ENCODE results near the gene OOSP4A. TPM values are rescaled to one million over a fixed set of nuclear protein-coding genes. Genes with fewer than 3 reads are reported as not detected.

OOSP4A gene
- total RNA-seq, 4 donors from 2014 or later = 0.95 TPM; not detected in 3

GRCh38 chr11:60005360-60005759 is 41.5 kb downstream of the OOSP4A start:
- Histone ChIP-seq H3K36me3 (no peaks in the 10 kb centered on the region), H3K27ac (no peak overlapping the region), H3K4me1 (no peaks in the 10 kb centered on the region), H3K9me3 (no peaks in the 10 kb centered on the region), H3K4me3 (no peak overlapping the region), H3K27me3 (no peaks in the 10 kb centered on the region)
- TF ChIP-seq CTCF (IDR thresholded peaks at IDR 0.05) (no peak), POLR2A (IDR thresholded peaks at IDR 0.05) (no peak)
- 71 to 73% methylated on average over 1 of the region's 1 CpG for WGBS, 2 donors
- no peak for DNase-seq
- intact Hi-C loops (cut with DNase I) = no loop called here

DNA sequence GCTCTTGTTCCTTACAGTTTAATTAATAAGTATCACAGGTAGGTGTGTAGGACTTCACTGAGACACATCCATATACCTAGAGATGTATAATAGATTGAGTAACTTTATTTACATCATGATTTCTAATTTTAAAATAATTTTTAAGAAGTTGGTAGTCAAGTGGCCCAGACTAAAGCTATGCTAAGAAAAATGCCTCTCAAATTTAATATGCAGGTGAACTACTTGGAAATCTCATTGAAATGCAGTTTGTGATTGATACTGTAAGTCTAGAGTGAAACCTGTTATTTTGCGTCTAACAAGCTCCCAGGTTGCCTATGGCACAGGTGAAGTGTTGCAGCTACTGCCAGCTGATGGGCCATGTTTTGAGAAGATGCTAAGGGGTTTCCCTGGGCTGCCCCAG is 53.0 kb downstream of the OOSP4A start, which contains the start of gene OOSP4B:
TSS of gene OOSP4B (plus strand) at position 301 of the 400 bp plus-strand sequence.
- H3K9me3 ChIP-seq = peaks cover 0 to 17% (median 0%) of the 10 kb centered on the region in 3 donors
- H3K4me3 ChIP-seq = no peak within 1 kb of the TSS
- H3K4me1 ChIP-seq = no peaks in the 10 kb centered on the region
- H3K36me3 ChIP-seq = no peaks in the 10 kb centered on the region
- WGBS, 2 donors = 84 to 90% methylated on average over 1 of the region's 1 CpG
- no peak within 1 kb of the TSS for H3K27ac ChIP-seq
- TF ChIP-seq POLR2A (IDR thresholded peaks at IDR 0.05) (no peak), CTCF (IDR thresholded peaks at IDR 0.05) (no peak)
- no peak for DNase-seq
- H3K27me3 ChIP-seq = no peaks in the 10 kb centered on the region
- intact Hi-C loops (cut with DNase I) = no loop called here

DNA sequence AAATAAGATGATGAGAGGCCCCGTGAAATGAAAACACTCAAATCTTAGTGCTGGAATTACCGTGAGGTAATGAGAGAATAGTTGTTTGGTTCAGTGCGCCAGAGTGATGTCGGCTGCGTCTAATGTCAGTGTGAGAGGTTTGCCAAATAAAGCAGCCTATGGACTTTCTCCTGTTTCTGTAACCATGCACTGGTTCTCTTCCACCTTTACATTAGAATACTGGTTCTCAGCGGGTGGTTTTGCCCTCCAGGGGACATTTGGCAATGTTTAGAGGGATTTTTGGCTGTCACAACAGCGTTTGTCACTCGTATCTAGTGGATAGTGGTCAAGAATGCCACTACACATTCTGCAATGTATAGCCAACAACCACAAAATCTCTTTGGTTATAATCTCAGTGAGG is 54.2 kb downstream of the OOSP4A start:
- 51 to 72% methylated on average over 8 of the region's 8 CpGs for WGBS, 2 donors

More for the DNA sequence above, 54.2 kb downstream of the OOSP4A start:
- Histone ChIP-seq H3K27ac (no peak overlapping the region), H3K9me3 (peaks cover 0 to 17% (median 0%) of the 10 kb centered on the region in 3 donors), H3K4me1 (no peaks in the 10 kb centered on the region), H3K4me3 (no peak overlapping the region), H3K36me3 (no peaks in the 10 kb centered on the region), H3K27me3 (no peaks in the 10 kb centered on the region)
- intact Hi-C loops (cut with DNase I) = no loop called here
- TF ChIP-seq POLR2A (IDR thresholded peaks at IDR 0.05) (no peak), CTCF (IDR thresholded peaks at IDR 0.05) (no peak)
- DNase-seq = no peak

Other genes starting within 250 kb of the OOSP4A start
- gene STX3, start 208.7 kb upstream of the OOSP4A start, total RNA-seq = 10 to 100 TPM; 12.9 to 25.6 (median 19.3) TPM
- 10 to 100 TPM; 31.4 to 41.6 (median 40.3) TPM for gene MRPL16, start 153.3 kb upstream of the OOSP4A start, total RNA-seq
- not detected for gene CBLIF, start 118.5 kb upstream of the OOSP4A start, total RNA-seq
- 100 to 1,000 TPM in 1 of 4 donors, 10 to 100 TPM in 3; 10.3 to 108 (median 39.0) TPM for gene TCN1, start 97.5 kb upstream of the OOSP4A start, total RNA-seq
- not detected for gene OOSP3, start 85.3 kb upstream of the OOSP4A start, total RNA-seq
- gene OOSP1, start 25.6 kb upstream of the OOSP4A start, total RNA-seq = not detected
- gene OOSP4B, start 53.1 kb downstream of the OOSP4A start, total RNA-seq = not detected
- gene OOSP2, start 76.4 kb downstream of the OOSP4A start, total RNA-seq = not detected
- not detected for gene MS4A3, start 92.6 kb downstream of the OOSP4A start, total RNA-seq
- gene MS4A2, start 124.6 kb downstream of the OOSP4A start, total RNA-seq = 10 to 100 TPM in 1 of 4 donors, under 1 TPM in 1, not detected in 2; 0.12 to 13.2 TPM
- 10 to 100 TPM in 2 of 4 donors, 1 to 10 TPM in 2; 2.7 to 87.7 (median 23.7) TPM for gene MS4A6A, start 219.1 kb downstream of the OOSP4A start, total RNA-seq

Measured in esophagus squamous epithelium (tissue), 5 donors.